ENCODE measurements around the gene PLD5.

PLD5 gene

DNA sequence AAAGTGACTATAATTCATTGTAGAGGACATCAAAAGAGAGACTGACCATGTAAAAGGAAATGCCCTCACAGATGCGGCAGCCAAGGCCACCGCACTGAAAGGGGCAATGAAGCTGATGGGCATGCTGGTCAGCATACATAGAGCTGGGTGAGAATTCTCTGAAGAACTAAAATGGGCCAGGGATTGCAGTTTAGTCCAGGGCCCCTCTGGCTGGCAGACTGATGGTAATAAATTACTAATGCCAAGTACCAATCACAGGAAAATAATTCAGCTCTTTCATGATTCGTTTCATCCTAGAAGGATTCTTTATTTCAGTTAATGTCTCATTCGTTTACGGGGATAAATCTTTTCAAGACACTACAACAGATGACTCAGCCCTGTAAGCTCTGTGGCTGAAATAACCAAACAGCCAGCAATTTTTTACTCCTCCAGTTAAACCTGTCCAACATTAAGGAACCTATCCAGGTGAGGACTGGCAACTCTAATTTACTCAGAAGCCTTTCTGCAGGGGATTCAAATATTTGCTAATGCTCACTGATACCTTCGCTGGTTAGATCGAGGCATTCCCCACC lies 468.7 kb downstream of the PLD5 start:
- TF ChIP-seq, protein P1, sequence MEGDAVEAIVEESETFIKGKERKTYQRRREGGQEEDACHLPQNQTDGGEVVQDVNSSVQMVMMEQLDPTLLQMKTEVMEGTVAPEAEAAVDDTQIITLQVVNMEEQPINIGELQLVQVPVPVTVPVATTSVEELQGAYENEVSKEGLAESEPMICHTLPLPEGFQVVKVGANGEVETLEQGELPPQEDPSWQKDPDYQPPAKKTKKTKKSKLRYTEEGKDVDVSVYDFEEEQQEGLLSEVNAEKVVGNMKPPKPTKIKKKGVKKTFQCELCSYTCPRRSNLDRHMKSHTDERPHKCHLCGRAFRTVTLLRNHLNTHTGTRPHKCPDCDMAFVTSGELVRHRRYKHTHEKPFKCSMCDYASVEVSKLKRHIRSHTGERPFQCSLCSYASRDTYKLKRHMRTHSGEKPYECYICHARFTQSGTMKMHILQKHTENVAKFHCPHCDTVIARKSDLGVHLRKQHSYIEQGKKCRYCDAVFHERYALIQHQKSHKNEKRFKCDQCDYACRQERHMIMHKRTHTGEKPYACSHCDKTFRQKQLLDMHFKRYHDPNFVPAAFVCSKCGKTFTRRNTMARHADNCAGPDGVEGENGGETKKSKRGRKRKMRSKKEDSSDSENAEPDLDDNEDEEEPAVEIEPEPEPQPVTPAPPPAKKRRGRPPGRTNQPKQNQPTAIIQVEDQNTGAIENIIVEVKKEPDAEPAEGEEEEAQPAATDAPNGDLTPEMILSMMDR (IDR thresholded peaks at IDR 0.05; ENCODE audit: insufficient read depth, low read length, poor library complexity, severe bottlenecking), result no peak
- H3K27me3 ChIP-seq (replicated peaks; ENCODE audit: control insufficient read depth, insufficient read depth, low read length), result no peaks in the 10 kb centered on the region
- no peak overlapping the region for H3K4me3 ChIP-seq (replicated peaks; ENCODE audit: low read depth, low read length)
- no peaks in the 10 kb centered on the region for H3K36me3 ChIP-seq (ENCODE audit: control insufficient read depth, insufficient read depth, low read length)
- no peak for DNase-seq (ENCODE audit: extremely low read depth, insufficient read length)

DNA sequence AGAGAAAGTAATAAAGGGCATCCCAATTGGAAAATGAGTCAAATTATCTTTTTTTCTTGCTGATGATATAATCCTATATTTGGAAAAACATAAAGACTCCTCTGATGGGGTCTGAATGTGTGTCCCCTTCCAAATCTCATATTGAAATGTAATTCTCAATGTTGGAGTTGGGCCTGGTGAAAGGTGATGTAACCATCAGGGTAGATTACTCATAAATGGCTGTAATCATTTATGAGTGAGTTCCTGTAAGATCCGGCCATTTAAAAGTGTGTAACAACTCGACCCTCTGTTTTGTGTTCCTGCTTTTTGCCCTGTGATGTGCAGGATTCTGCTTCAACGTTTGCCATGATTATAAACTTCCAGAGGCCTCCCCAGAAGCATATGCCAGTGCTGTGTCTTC lies 481.3 kb downstream of the PLD5 start:
- no peak for DNase-seq (ENCODE audit: extremely low read depth, insufficient read length)
- Histone ChIP-seq H3K4me3 (replicated peaks; ENCODE audit: low read depth, low read length) (no peak overlapping the region), H3K27me3 (replicated peaks; ENCODE audit: control insufficient read depth, insufficient read depth, low read length) (no peaks in the 10 kb centered on the region), H3K36me3 (ENCODE audit: control insufficient read depth, insufficient read depth, low read length) (no peaks in the 10 kb centered on the region)
- TF ChIP-seq, protein P1 (IDR thresholded peaks at IDR 0.05; ENCODE audit: insufficient read depth, low read length, poor library complexity, severe bottlenecking), result no peak

DNA sequence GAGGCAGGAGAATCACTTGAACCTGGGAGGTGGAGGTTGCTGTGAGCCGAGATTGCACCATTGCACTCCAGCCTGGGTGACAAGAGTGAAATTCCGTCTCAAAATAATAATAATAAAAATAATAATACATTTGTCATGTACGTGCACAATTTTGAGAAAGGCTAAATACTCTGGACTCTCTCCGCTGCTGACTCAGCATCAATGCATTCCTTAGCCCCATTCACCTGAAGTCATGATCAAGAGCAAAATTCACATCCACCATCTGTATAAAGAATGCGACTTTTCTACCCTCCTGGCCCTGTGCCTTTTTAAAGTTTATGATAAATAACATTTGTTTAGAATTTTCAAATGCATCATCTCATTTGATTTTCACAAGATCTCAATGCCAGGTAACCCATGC lies 490.1 kb downstream of the PLD5 start:
- TF ChIP-seq, protein P1 (IDR thresholded peaks at IDR 0.05; ENCODE audit: insufficient read depth, low read length, poor library complexity, severe bottlenecking), result no peak
- Histone ChIP-seq H3K36me3 (ENCODE audit: control insufficient read depth, insufficient read depth, low read length) (no peaks in the 10 kb centered on the region), H3K4me3 (replicated peaks; ENCODE audit: low read depth, low read length) (no peak overlapping the region), H3K27me3 (replicated peaks; ENCODE audit: control insufficient read depth, insufficient read depth, low read length) (no peaks in the 10 kb centered on the region; the same call in 1 of the 2 replicates)
- DNase-seq (ENCODE audit: extremely low read depth, insufficient read length), result no peak

DNA sequence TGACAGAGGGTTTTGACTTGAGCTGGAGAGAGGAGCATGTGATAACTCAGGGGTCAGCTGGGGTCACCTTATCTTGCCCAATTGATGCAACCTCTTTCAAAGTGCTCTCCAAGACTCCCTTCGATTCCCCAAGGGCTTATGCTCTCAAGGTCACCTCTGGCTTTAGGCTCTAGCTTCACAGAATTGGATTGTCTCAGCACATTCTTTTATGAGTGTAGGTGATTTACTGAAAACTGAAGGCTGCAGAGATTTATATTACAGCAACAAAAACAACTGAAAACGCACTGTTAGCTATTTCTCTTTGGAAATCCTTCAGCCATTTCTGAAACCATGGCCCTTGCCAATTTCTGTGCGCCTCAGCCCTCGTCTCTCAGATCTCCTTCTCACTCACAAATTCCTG lies 491.1 kb downstream of the PLD5 start:
- Histone ChIP-seq H3K4me3 (replicated peaks; ENCODE audit: low read depth, low read length) (no peak overlapping the region), H3K27me3 (replicated peaks; ENCODE audit: control insufficient read depth, insufficient read depth, low read length) (no peaks in the 10 kb centered on the region; the same call in 1 of the 2 replicates), H3K36me3 (ENCODE audit: control insufficient read depth, insufficient read depth, low read length) (no peaks in the 10 kb centered on the region)
- no peak for DNase-seq (ENCODE audit: extremely low read depth, insufficient read length)
- TF ChIP-seq, protein P1 (IDR thresholded peaks at IDR 0.05; ENCODE audit: insufficient read depth, low read length, poor library complexity, severe bottlenecking), result no peak

Measured in GM06990 (cell line).